Esophagus muscularis mucosa (tissue), 3 donors: ENCODE results near the gene PEX14.

Source experiments
- CTCF ChIP-seq, 3 experiments: fragments of 200-600 bp in 2 of 3; fragments of 450-650 bp in 1 of 3; sonication (generic) in 2 of 3; IDR thresholded peaks; one replicate each; pipeline ENCODE4 v1.5.1; 2017 to 2019; ENCODE audit warnings: antibody characterized with exemption in 3 of 3, mild to moderate bottlenecking in 2 of 3, moderate library complexity in 1 of 3
- POLR2A ChIP-seq: fragments of 450-650 bp; IDR thresholded peaks from one replicate; pipeline ENCODE4 v1.6.1; 2017; ENCODE audit warnings: antibody characterized with exemption, moderate library complexity, mild to moderate bottlenecking, low read depth

GRCh38 chr1:10638559-10639005, 163.8 kb downstream of the PEX14 start:
- TF ChIP-seq CTCF (IDR thresholded peaks at IDR 0.05), result no peak
- TF ChIP-seq POLR2A, result no peak
